Glutamatergic neuron (in vitro differentiated cells): ENCODE measurements around the gene DLD. TPM values are rescaled to one million over a fixed set of nuclear protein-coding genes. Genes with fewer than 3 reads are reported as not detected.

Experiments used
- DNase-seq: peaks from one replicate; pipeline ENCODE4 v3.0.0; 2022
- H3K27ac Mint-ChIP-seq: one replicate; pipeline ENCODE4 v1.8.0; 2020; ENCODE audit warnings: mild to moderate bottlenecking, mixed read lengths, inconsistent platforms; ENCODE audit not compliant: unreplicated experiment
- H3K27me3 Mint-ChIP-seq: one replicate; pipeline ENCODE4 v1.8.0; 2020; ENCODE audit warnings: mild to moderate bottlenecking, moderate library complexity, mixed read lengths, inconsistent platforms; ENCODE audit not compliant: unreplicated experiment
- H3K36me3 Mint-ChIP-seq: one replicate; pipeline ENCODE4 v1.8.0; 2020; ENCODE audit warnings: mild to moderate bottlenecking, mixed read lengths, inconsistent platforms; ENCODE audit not compliant: unreplicated experiment
- H3K4me1 Mint-ChIP-seq: one replicate; pipeline ENCODE4 v1.8.0; 2020; ENCODE audit warnings: mild to moderate bottlenecking, low read depth, mixed read lengths, inconsistent platforms; ENCODE audit not compliant: unreplicated experiment
- H3K4me3 Mint-ChIP-seq: one replicate; pipeline ENCODE4 v1.8.0; 2020; ENCODE audit warnings: mild to moderate bottlenecking, mixed read lengths, inconsistent platforms; ENCODE audit not compliant: unreplicated experiment
- H3K9me3 Mint-ChIP-seq: one replicate; pipeline ENCODE4 v1.8.0; 2020; ENCODE audit warnings: mild to moderate bottlenecking, moderate library complexity, mixed read lengths, inconsistent platforms; ENCODE audit not compliant: unreplicated experiment
- CTCF ChIP-seq: fragments of 200-600 bp; sonication (generic); IDR thresholded peaks from one replicate; pipeline ENCODE4 v1.5.0; 2021; ENCODE audit not compliant: partially characterized antibody, unreplicated experiment
- total RNA-seq: library from RNA; stranded (reverse); fragmentation: NEBNext Ultra II Directional; extraction: Animal tissue kit (Norgen Biotek cat#: 25700); gene quantifications from one replicate; pipeline ENCODE4 v1.2.1, GENCODE V29; 2021; ENCODE audit not compliant: unreplicated experiment

Gene DLD
- total RNA-seq, 1 donor from 2014 or later = 75.9 TPM

GRCh38 chr7:107949443-107949935 is 58.5 kb downstream of the DLD start:
- DNase-seq = no peak
- no peaks in the 10 kb centered on the region for H3K36me3 Mint-ChIP-seq

GRCh38 chr7:107951172-107951787 is 60.3 kb downstream of the DLD start:
- Mint-ChIP-seq H3K27me3 (peaks cover 6% of the 10 kb centered on the region), H3K9me3 (no peaks in the 10 kb centered on the region), H3K4me1 (no peaks in the 10 kb centered on the region), H3K27ac (peak overlapping the region; percentile 43), H3K4me3 (no peak overlapping the region), H3K36me3 (no peaks in the 10 kb centered on the region)
- no peak for TF ChIP-seq CTCF
- DNase-seq = no peak

More at GRCh38 chr7:107949443-107949935, 58.5 kb downstream of the DLD start:
- H3K27ac Mint-ChIP-seq = no peak overlapping the region
- H3K4me3 Mint-ChIP-seq = no peak overlapping the region
- H3K4me1 Mint-ChIP-seq = peaks cover 7% of the 10 kb centered on the region
- no peaks in the 10 kb centered on the region for H3K9me3 Mint-ChIP-seq
- TF ChIP-seq CTCF = no peak
- H3K27me3 Mint-ChIP-seq = peaks cover 6% of the 10 kb centered on the region

- H3K9me3 Mint-ChIP-seq = no peaks in the 10 kb centered on the region
- no peak for TF ChIP-seq CTCF
- peaks cover 6% of the 10 kb centered on the region for H3K27me3 Mint-ChIP-seq
- no peak for DNase-seq
- no peak overlapping the region for H3K4me3 Mint-ChIP-seq
- no peaks in the 10 kb centered on the region for H3K36me3 Mint-ChIP-seq
- H3K4me1 Mint-ChIP-seq = no peaks in the 10 kb centered on the region
- H3K27ac Mint-ChIP-seq = no peak overlapping the region
Measured at GRCh38 chr7:107951896-107952295, 60.9 kb downstream of the DLD start.

- Mint-ChIP-seq H3K9me3 (no peaks in the 10 kb centered on the region), H3K27me3 (peaks cover 4% of the 10 kb centered on the region), H3K4me1 (no peaks in the 10 kb centered on the region), H3K36me3 (no peaks in the 10 kb centered on the region), H3K27ac (no peak overlapping the region), H3K4me3 (no peak overlapping the region)
- TF ChIP-seq CTCF = no peak
- no peak for DNase-seq
Measured at GRCh38 chr7:107953265-107953923, 62.4 kb downstream of the DLD start.

GRCh38 chr7:107953924-107954303 is 62.9 kb downstream of the DLD start:
- Mint-ChIP-seq H3K4me3 (no peak overlapping the region), H3K4me1 (no peaks in the 10 kb centered on the region), H3K27ac (no peak overlapping the region), H3K9me3 (no peaks in the 10 kb centered on the region), H3K27me3 (peaks cover 4% of the 10 kb centered on the region), H3K36me3 (no peaks in the 10 kb centered on the region)
- TF ChIP-seq CTCF = no peak
- no peak for DNase-seq
